Gastrocnemius medialis (tissue), 4 donors: ENCODE data around the gene SLC27A1. TPM values are rescaled to one million over a fixed set of nuclear protein-coding genes. Genes with fewer than 3 reads are reported as not detected.

Experiments used
- ATAC-seq, 2 donors: fragments of 150-250 bp; one replicate each; pipeline ENCODE4 v1.9.1; 2016
- DNase-seq, 2 donors: peaks; one replicate each; pipeline ENCODE4 v3.0.0-alpha.2; 2019
- H3K27ac ChIP-seq, 4 donors: fragments of 200-600 bp; sonication (generic); 1 replicate in 1 of 4; 2 replicates in 3 of 4; pipeline ENCODE4 v1.5.1; 2016 to 2018; ENCODE audit warnings: mild to moderate bottlenecking in 2 of 4, moderate library complexity in 1 of 4
- H3K27me3 ChIP-seq, 3 donors: fragments of 200-600 bp; sonication (generic) in 2 of 3; 1 replicate in 1 of 3; 2 replicates in 2 of 3; pipeline versions ENCODE4 v1.5.1 to v1.6.0; 2016 to 2019; ENCODE audit warnings: mild to moderate bottlenecking in 1 of 3, moderate library complexity in 1 of 3
- H3K36me3 ChIP-seq, 2 donors: fragments of 200-600 bp; sonication (generic) in 1 of 2; one replicate each; pipeline ENCODE4 v1.5.1; 2017 to 2018
- H3K4me1 ChIP-seq, 2 donors: fragments of 200-600 bp; sonication (generic) in 1 of 2; one replicate each; pipeline ENCODE4 v1.5.1; 2016 to 2017; ENCODE audit warnings: mild to moderate bottlenecking in 2 of 2
- H3K4me3 ChIP-seq, 4 donors: fragments of 200-600 bp; sonication (generic) in 3 of 4; 1 replicate in 1 of 4; 2 replicates in 3 of 4; pipeline ENCODE4 v1.5.1; 2016 to 2019; ENCODE audit warnings: mild to moderate bottlenecking in 2 of 4
- H3K9me3 ChIP-seq, 3 donors: fragments of 200-600 bp; sonication (generic) in 2 of 3; 1 replicate in 1 of 3; 2 replicates in 2 of 3; pipeline ENCODE4 v1.5.1; 2016 to 2019
- CTCF ChIP-seq, 5 experiments: fragments of 450-650 bp in 3 of 5; fragments of 200-600 bp in 2 of 5; sonication (generic) in 2 of 5; IDR thresholded peaks in 4 of 5; conservative IDR thresholded peaks in 1 of 5; 1 replicate in 4 of 5; 2 replicates in 1 of 5; pipeline ENCODE4 v1.5.1; 2016 to 2019; ENCODE audit warnings: antibody characterized with exemption in 5 of 5, mild to moderate bottlenecking in 3 of 5, moderate library complexity in 3 of 5
- POLR2A ChIP-seq, 2 donors: fragments of 450-650 bp; IDR thresholded peaks; one replicate each; pipeline ENCODE4 v1.6.1; 2017; ENCODE audit warnings: antibody characterized with exemption in 2 of 2, mild to moderate bottlenecking in 2 of 2, moderate library complexity in 2 of 2
- in situ Hi-C, 4 donors: fragments of 200-750 bp; cut with MboI; loops; one replicate each; pipeline versions ENCODE4 v1.15.0 to v1.8.0; 2017; ENCODE audit warnings: low sequenced_read_pairs in 4 of 4
- intact Hi-C: fragments of 100-400 bp; cut with DNase I; formaldehyde crosslinking; loops from one replicate; pipeline ENCODE4 v1.15.1; 2023; ENCODE audit warnings: low total_unique reads
- total RNA-seq, 4 donors: library from RNA; depleted of rRNA; stranded (reverse); fragments of >200 nt; gene quantifications; one replicate each; pipeline versions ENCODE4 v1.1.0 to v1.2.3, GENCODE V29; 2016

Gene SLC27A1
- total RNA-seq, 4 donors from 2014 or later, result 20.7 to 53.8 (median 43.7) TPM

- Histone ChIP-seq H3K36me3 (no peaks in the 10 kb centered on the region), H3K27ac (peak overlapping the region; percentile 90 to 100 (median 96)), H3K4me3 (peak overlapping the region; percentile 75 to 100 (median 84)), H3K4me1 (peaks cover 22 to 29% of the 10 kb centered on the region in 2 donors), H3K9me3 (no peaks in the 10 kb centered on the region), H3K27me3 (no peaks in the 10 kb centered on the region)
- intact Hi-C loops, result loop anchor here (5.0 kb wide), 1 partner anchor 173 kb away; the partner anchor contains the start of gene GTPBP3
- in situ Hi-C loops, result no loop called here
- ATAC-seq (no peak), DNase-seq (no peak)
- TF ChIP-seq POLR2A (IDR thresholded peaks at IDR 0.05) (no peak), CTCF (IDR thresholded peaks at IDR 0.05 in 4 of 5, conservative IDR thresholded peaks at IDR 0.05 in 1 of 5) (no peak)
Measured at GRCh38 chr19:17510220-17510993, 40.1 kb downstream of the SLC27A1 start.

GRCh38 chr19:17511724-17512573 is 41.6 kb downstream of the SLC27A1 start:
- intact Hi-C loops, result loop anchor here (2.0 to 5.0 kb wide), 2 partner anchors 37 to 175 kb away; partner anchors contain the start of gene GTPBP3
- TF ChIP-seq CTCF (IDR thresholded peaks at IDR 0.05 in 4 of 5, conservative IDR thresholded peaks at IDR 0.05 in 1 of 5) (peak in 3 of 5 experiments; percentile 33 to 78 (median 72)), POLR2A (IDR thresholded peaks at IDR 0.05) (peak; percentile 76 to 82)

DNA sequence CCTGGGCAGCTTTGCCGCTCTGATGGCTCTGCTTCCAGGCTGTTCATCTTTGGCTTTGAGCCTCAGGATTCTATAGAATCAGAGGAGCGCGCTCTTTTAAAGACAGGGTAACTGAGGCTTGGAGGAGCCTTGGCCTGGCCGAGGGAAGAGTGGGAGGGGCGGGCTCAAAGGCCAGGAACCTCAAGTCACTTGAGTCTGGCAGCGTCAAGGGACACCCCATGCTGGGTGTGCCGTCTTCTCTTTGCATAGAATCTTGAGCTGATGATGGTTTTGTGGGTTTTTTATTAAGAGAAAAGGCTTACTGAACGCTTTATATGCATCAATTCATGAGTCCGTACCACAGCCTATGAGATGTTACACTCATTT is 42.2 kb downstream of the SLC27A1 start:
- Histone ChIP-seq H3K27ac (peak overlapping the region; percentile 90 to 100 (median 96)), H3K4me1 (peaks cover 22 to 27% of the 10 kb centered on the region in 2 donors), H3K27me3 (no peaks in the 10 kb centered on the region), H3K36me3 (peaks cover 0 to 12% of the 10 kb centered on the region in 2 donors), H3K4me3 (peak overlapping the region; percentile 75 to 100 (median 84)), H3K9me3 (no peaks in the 10 kb centered on the region)
- in situ Hi-C loops, result no loop called here
- DNase-seq (no peak), ATAC-seq (no peak)
- intact Hi-C loops, result loop anchor here (2.0 to 5.0 kb wide), 2 partner anchors 38 to 175 kb away; partner anchors contain the start of gene GTPBP3
- TF ChIP-seq POLR2A (IDR thresholded peaks at IDR 0.05) (no peak), CTCF (IDR thresholded peaks at IDR 0.05 in 4 of 5, conservative IDR thresholded peaks at IDR 0.05 in 1 of 5) (no peak)

More at GRCh38 chr19:17511724-17512573, 41.6 kb downstream of the SLC27A1 start:
- peak; percentile 68 to 72 for ATAC-seq
- no peaks in the 10 kb centered on the region for H3K27me3 ChIP-seq
- peak; percentile 80 to 86 for DNase-seq
- H3K9me3 ChIP-seq, result no peaks in the 10 kb centered on the region
- peak overlapping the region; percentile 75 to 100 (median 84) for H3K4me3 ChIP-seq
- H3K36me3 ChIP-seq, result peaks cover 0 to 5% of the 10 kb centered on the region in 2 donors
- H3K27ac ChIP-seq, result peak overlapping the region; percentile 90 to 100 (median 96)
- in situ Hi-C loops, result no loop called here
- peaks cover 22 to 27% of the 10 kb centered on the region in 2 donors for H3K4me1 ChIP-seq

DNA sequence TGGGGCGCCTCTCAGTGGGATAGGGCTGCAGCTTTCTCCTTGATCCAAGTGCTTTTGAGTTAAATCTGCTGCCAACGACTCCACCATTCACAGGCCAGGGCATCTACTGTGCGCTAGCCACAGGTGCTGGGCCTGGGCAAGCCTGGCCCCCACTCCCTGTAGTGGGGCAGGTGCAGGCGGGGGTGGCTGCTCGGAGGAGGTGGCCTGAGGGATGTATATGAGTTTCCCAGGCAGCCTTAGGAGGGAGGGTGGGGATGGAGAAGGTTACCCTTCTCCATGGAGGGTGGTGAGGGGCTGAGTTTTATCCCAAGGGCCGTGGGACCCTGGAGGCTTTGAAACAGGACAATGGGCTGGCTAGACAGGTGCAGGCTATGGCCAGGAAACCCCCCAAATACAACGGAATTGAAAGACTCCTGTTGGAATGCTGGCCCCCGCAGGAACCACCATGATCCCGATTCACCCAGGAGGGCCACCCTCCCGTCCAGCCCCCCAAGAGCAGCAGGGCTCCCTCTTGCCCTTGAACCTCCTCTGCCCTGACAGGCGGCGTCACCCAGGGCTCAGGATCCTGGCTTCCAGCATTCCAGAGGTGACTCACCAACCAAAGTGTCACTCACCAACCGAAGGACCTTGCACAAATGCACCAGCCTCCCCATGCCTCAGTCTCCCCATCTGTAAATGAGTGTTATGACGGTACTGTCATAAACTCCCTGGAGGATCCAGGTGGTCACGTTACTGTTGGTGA is 45.3 kb downstream of the SLC27A1 start:
- peaks cover 0 to 17% of the 10 kb centered on the region in 2 donors for H3K36me3 ChIP-seq
- no peak overlapping the region for H3K4me3 ChIP-seq
- DNase-seq, result no peak
- in situ Hi-C loops, result no loop called here
- H3K4me1 ChIP-seq, result peaks cover 11 to 12% of the 10 kb centered on the region in 2 donors
- no peak overlapping the region for H3K27ac ChIP-seq
- TF ChIP-seq POLR2A (IDR thresholded peaks at IDR 0.05), result no peak
- TF ChIP-seq CTCF (IDR thresholded peaks at IDR 0.05 in 4 of 5, conservative IDR thresholded peaks at IDR 0.05 in 1 of 5), result no peak
- H3K9me3 ChIP-seq, result no peaks in the 10 kb centered on the region
- no peak for ATAC-seq
- H3K27me3 ChIP-seq, result no peaks in the 10 kb centered on the region
- intact Hi-C loops, result no loop called here
